ENCODE measurements around the gene ARL5B. TPM values are rescaled to one million over a fixed set of nuclear protein-coding genes. Genes with fewer than 3 reads are reported as not detected.

ARL5B gene
- total RNA-seq, 2 donors from 2014 or later: 10.2 to 18.6 TPM

DNA sequence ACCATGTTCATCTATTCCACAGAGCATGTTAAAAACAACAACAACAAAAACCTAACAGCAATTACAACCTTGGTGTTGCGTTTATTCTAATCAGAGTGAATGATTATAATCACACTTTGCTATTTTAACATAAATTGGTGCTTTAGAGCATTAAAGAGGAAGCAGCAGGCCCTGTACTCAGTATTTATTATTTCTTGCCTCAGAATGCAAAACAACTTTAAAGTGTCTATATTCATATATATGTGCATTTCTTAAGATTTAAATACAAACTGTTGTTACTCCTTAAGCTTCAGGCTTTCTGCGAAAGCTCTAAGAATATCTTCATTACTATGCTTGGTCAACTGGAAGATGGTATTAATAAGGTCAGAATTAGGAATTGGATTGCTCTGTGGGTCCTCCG lies 21.5 kb downstream of the ARL5B start:
- TF ChIP-seq, protein P1, sequence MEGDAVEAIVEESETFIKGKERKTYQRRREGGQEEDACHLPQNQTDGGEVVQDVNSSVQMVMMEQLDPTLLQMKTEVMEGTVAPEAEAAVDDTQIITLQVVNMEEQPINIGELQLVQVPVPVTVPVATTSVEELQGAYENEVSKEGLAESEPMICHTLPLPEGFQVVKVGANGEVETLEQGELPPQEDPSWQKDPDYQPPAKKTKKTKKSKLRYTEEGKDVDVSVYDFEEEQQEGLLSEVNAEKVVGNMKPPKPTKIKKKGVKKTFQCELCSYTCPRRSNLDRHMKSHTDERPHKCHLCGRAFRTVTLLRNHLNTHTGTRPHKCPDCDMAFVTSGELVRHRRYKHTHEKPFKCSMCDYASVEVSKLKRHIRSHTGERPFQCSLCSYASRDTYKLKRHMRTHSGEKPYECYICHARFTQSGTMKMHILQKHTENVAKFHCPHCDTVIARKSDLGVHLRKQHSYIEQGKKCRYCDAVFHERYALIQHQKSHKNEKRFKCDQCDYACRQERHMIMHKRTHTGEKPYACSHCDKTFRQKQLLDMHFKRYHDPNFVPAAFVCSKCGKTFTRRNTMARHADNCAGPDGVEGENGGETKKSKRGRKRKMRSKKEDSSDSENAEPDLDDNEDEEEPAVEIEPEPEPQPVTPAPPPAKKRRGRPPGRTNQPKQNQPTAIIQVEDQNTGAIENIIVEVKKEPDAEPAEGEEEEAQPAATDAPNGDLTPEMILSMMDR (IDR thresholded peaks at IDR 0.05): no peak
- Histone ChIP-seq H3K36me3 (no peaks in the 10 kb centered on the region), H3K27me3 (replicated peaks; ENCODE audit: insufficient read depth) (no peaks in the 10 kb centered on the region), H3K4me1 (ENCODE audit: control insufficient read depth in 1 of 2, low read depth in 2 of 2) (no peaks in the 10 kb centered on the region), H3K9me3 (no peaks in the 10 kb centered on the region), H3K4me3 (no peak overlapping the region), H3K27ac (no peak overlapping the region)
- DNase-seq (ENCODE audit: low spot score): no peak
- no peak for ATAC-seq (ENCODE audit: insufficient number of reproducible peaks, low FRiP score, low read depth)

- Histone ChIP-seq H3K4me3 (no peak overlapping the region), H3K9me3 (no peaks in the 10 kb centered on the region), H3K4me1 (ENCODE audit: control insufficient read depth in 1 of 2, low read depth in 2 of 2) (no peaks in the 10 kb centered on the region), H3K36me3 (no peaks in the 10 kb centered on the region), H3K27ac (no peak overlapping the region), H3K27me3 (replicated peaks; ENCODE audit: insufficient read depth) (no peaks in the 10 kb centered on the region)
- TF ChIP-seq, protein P1 (IDR thresholded peaks at IDR 0.05): no peak
- ATAC-seq (ENCODE audit: insufficient number of reproducible peaks, low FRiP score, low read depth): no peak
- no peak for DNase-seq (ENCODE audit: low spot score)
Measured at GRCh38 chr10:18681366-18681765, 22.1 kb downstream of the ARL5B start.

GRCh38 chr10:18681971-18682411 lies 22.8 kb downstream of the ARL5B start:
- no peak overlapping the region for H3K27ac ChIP-seq
- H3K36me3 ChIP-seq: no peaks in the 10 kb centered on the region
- TF ChIP-seq, protein P1 (IDR thresholded peaks at IDR 0.05): no peak
- H3K27me3 ChIP-seq (replicated peaks; ENCODE audit: insufficient read depth): no peaks in the 10 kb centered on the region
- no peaks in the 10 kb centered on the region for H3K9me3 ChIP-seq
- no peak overlapping the region for H3K4me3 ChIP-seq
- ATAC-seq (ENCODE audit: insufficient number of reproducible peaks, low FRiP score, low read depth) (no peak), DNase-seq (ENCODE audit: low spot score) (no peak)
- H3K4me1 ChIP-seq (ENCODE audit: control insufficient read depth in 1 of 2, low read depth in 2 of 2): no peaks in the 10 kb centered on the region

GRCh38 chr10:18683427-18683826 lies 24.2 kb downstream of the ARL5B start:
- TF ChIP-seq, protein P1 (IDR thresholded peaks at IDR 0.05): no peak

DNA sequence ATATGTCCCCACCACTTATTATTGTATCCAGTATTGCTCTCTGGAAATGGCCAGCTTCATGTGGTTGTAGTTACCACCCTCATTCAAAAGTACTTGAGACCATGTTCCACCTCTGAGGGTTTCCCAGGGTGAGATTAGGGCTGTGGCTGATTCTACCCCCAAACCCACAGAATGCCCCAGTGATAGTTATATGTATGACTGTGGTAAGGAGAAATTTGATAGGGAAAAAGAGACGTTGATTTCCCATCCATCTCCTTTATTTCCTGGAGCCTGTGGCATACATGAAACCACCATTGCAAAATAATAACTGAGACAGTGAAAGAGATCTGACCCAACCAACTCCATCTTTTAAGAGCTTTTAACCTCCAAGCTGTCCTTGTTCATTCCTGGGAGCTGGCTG lies 25.2 kb downstream of the ARL5B start:
- Histone ChIP-seq H3K36me3 (no peaks in the 10 kb centered on the region), H3K4me3 (no peak overlapping the region), H3K27ac (no peak overlapping the region), H3K9me3 (no peaks in the 10 kb centered on the region), H3K27me3 (replicated peaks; ENCODE audit: insufficient read depth) (no peaks in the 10 kb centered on the region), H3K4me1 (ENCODE audit: control insufficient read depth in 1 of 2, low read depth in 2 of 2) (no peaks in the 10 kb centered on the region)
- ATAC-seq (ENCODE audit: insufficient number of reproducible peaks, low FRiP score, low read depth): no peak
- TF ChIP-seq, protein P1 (IDR thresholded peaks at IDR 0.05): no peak
- DNase-seq (ENCODE audit: low spot score): no peak

More at GRCh38 chr10:18683427-18683826, 24.2 kb downstream of the ARL5B start:
- no peak for DNase-seq (ENCODE audit: low spot score)
- Histone ChIP-seq H3K4me3 (no peak overlapping the region), H3K27me3 (replicated peaks; ENCODE audit: insufficient read depth) (no peaks in the 10 kb centered on the region), H3K27ac (no peak overlapping the region), H3K9me3 (no peaks in the 10 kb centered on the region), H3K36me3 (no peaks in the 10 kb centered on the region), H3K4me1 (ENCODE audit: control insufficient read depth in 1 of 2, low read depth in 2 of 2) (no peaks in the 10 kb centered on the region)
- no peak for ATAC-seq (ENCODE audit: insufficient number of reproducible peaks, low FRiP score, low read depth)
